GM12892 (cell line): Measurements from ENCODE around the gene CPLANE1.
"Not testable (repeated sequence)": the region's sequence is repeated elsewhere in the genome, so short reads cannot be mapped to it uniquely, and the experiment has no call there.

Source experiments
- POLR2AphosphoS5 ChIP-seq: IDR thresholded peaks from 2 replicates; pipeline ENCODE4 v1.6.1; 2011; ENCODE audit warnings: low read depth, low read length, control low read depth
- TAF1 ChIP-seq: IDR thresholded peaks from 2 replicates; pipeline ENCODE4 v1.6.1; 2011; ENCODE audit warnings: low read depth, mild to moderate bottlenecking, control low read depth, low read length, borderline replicate concordance

GRCh38 chr5:37135312-37135711 lies 113.9 kb downstream of the CPLANE1 start:
- TF ChIP-seq POLR2AphosphoS5, TAF1: not testable (repeated sequence)
